Stimulated activated effector memory CD8-positive, alpha-beta T cell treated with anti-CD3 and anti-CD28 coated beads, Interleukin-12 subunit alpha, Interleukin-12 subunit beta, amount 100 ng/mL, for 72 hours (primary cell): Measurements from ENCODE around the gene GPLD1.
"Not testable (repeated sequence)": the region's sequence is repeated elsewhere in the genome, so short reads cannot be mapped to it uniquely, and the experiment has no call there.

Source experiments
- ATAC-seq: fragments of 150-1000 bp; cut with Tn5 transposase; 2 replicates; pipeline ENCODE4 v1.10.0; 2021
- DNase-seq, 2 donors: peaks; one replicate each; pipeline ENCODE4 v3.0.0; 2021 to 2022; ENCODE audit warnings: low spot score in 2 of 2
- H3K27ac Mint-ChIP-seq: one replicate; pipeline ENCODE4 v1.8.0; 2022; ENCODE audit warnings: mild to moderate bottlenecking, mixed read lengths
- H3K36me3 Mint-ChIP-seq: one replicate; pipeline ENCODE4 v1.8.0; 2022; ENCODE audit warnings: mild to moderate bottlenecking, mixed read lengths
- H3K4me1 Mint-ChIP-seq: one replicate; pipeline ENCODE4 v1.8.0; 2022; ENCODE audit warnings: mixed read lengths
- H3K4me3 Mint-ChIP-seq: one replicate; pipeline ENCODE4 v1.8.0; 2022; ENCODE audit warnings: mild to moderate bottlenecking, mixed read lengths
- H3K9me3 Mint-ChIP-seq: one replicate; pipeline ENCODE4 v1.8.0; 2022; ENCODE audit warnings: mixed read lengths

Gene GPLD1

DNA sequence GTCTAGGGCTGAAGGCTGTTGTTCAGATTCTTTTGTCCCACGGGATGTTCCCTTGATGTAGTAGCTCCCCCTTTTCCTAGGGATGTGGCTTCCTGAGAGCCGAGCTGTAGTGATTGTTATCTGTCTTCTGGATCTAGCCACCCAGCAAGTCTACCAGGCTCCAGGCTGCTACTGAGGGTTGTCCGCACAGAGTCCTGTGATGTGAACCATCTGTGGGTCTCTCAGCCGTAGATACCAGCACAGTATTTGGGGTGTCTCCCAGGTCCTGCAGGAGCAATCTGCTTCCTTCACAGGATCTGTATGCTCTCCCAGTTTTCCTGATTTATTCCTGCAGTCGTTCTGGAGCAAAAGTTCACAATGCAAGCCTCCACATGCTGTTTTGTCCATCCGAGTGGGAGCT, 22.6 kb upstream of the GPLD1 start:
- ATAC-seq, H3K27ac Mint-ChIP-seq, H3K4me3 Mint-ChIP-seq, H3K4me1 Mint-ChIP-seq, H3K9me3 Mint-ChIP-seq: not testable (repeated sequence)
- DNase-seq: peak in 1 of 2 donors; percentile 36
- peaks cover 51% of the 10 kb centered on the region for H3K36me3 Mint-ChIP-seq

GRCh38 chr6:24506814-24507520, 17.6 kb upstream of the GPLD1 start:
- ATAC-seq (no peak), DNase-seq (no peak)
- Mint-ChIP-seq H3K9me3 (no peaks in the 10 kb centered on the region), H3K4me3 (no peak overlapping the region), H3K27ac (no peak overlapping the region), H3K4me1 (no peaks in the 10 kb centered on the region), H3K36me3 (peaks cover 33% of the 10 kb centered on the region)

DNA sequence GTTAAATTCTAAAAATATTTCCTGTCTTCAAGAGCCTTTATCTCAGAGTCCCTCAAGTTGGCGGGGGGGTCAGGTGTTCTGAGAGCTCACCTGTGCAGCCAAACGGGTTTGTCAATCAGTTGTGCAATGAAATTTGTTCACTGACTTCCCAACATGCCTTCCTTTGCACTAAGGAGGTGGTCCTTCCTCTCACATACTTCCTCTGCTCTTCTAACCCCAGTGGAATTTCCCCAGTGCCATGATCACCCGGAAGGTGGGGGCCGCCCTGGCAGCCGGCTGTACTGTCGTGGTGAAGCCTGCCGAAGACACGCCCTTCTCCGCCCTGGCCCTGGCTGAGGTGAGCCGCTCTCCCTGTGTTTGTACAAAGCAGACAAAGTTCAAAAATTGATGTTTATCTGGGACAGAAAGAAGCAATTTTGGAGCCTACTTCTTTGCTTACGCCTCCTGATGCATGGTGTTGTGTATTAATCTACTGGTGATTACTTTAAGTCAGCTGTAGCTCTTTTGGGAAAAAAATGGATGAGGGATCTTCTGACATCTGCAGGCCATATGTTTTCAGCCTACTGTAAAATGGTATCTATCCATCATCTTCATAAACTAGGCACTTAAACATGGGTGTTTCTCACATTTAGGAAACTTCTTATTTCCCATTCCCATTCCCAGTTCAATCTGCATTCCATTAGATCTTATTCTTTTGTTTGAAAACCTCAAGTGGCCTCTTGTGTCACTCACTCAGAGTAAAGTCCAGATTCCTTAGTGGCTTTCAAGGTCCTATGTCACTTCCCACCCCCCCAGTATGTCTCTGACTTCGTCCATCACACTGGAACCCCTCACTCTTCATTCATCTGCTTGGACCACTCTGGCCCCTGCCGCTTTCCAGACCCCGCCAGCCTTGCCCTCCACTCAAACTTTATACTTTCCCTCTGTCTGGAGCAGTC, 15.5 kb upstream of the GPLD1 start:
- no peak for ATAC-seq
- Mint-ChIP-seq H3K4me3 (no peak overlapping the region), H3K36me3 (peaks cover 32% of the 10 kb centered on the region), H3K4me1 (no peaks in the 10 kb centered on the region), H3K27ac (peak overlapping the region; percentile 69), H3K9me3 (no peaks in the 10 kb centered on the region)
- DNase-seq: peak in 1 of 2 donors; percentile 25

GRCh38 chr6:24504287-24504648, 14.9 kb upstream of the GPLD1 start:
- H3K9me3 Mint-ChIP-seq: no peaks in the 10 kb centered on the region

GRCh38 chr6:24501914-24502313, 12.5 kb upstream of the GPLD1 start:
- H3K4me3 Mint-ChIP-seq: no peak overlapping the region
- no peak for DNase-seq
- H3K4me1 Mint-ChIP-seq: peaks cover 9% of the 10 kb centered on the region
- ATAC-seq: no peak
- H3K36me3 Mint-ChIP-seq: peaks cover 8% of the 10 kb centered on the region
- no peaks in the 10 kb centered on the region for H3K9me3 Mint-ChIP-seq
- H3K27ac Mint-ChIP-seq: no peak overlapping the region

More at GRCh38 chr6:24504287-24504648, 14.9 kb upstream of the GPLD1 start:
- DNase-seq: no peak
- ATAC-seq: no peak
- Mint-ChIP-seq H3K4me3 (no peak overlapping the region), H3K4me1 (no peaks in the 10 kb centered on the region), H3K36me3 (peaks cover 26% of the 10 kb centered on the region), H3K27ac (no peak overlapping the region)

- Mint-ChIP-seq H3K4me3 (no peak overlapping the region), H3K9me3 (peaks cover 3% of the 10 kb centered on the region), H3K4me1 (peaks cover 9% of the 10 kb centered on the region), H3K27ac (no peak overlapping the region), H3K36me3 (peaks cover 7% of the 10 kb centered on the region)
- ATAC-seq (peak; percentile 63), DNase-seq (no peak)
These were observed 12.0 kb upstream of the GPLD1 start for GRCh38 chr6:24501374-24501773.

- Mint-ChIP-seq H3K36me3 (peaks cover 7% of the 10 kb centered on the region), H3K4me3 (no peak overlapping the region), H3K4me1 (peaks cover 12% of the 10 kb centered on the region)
These were observed 11.3 kb upstream of the GPLD1 start for GRCh38 chr6:24500683-24501082.

DNA sequence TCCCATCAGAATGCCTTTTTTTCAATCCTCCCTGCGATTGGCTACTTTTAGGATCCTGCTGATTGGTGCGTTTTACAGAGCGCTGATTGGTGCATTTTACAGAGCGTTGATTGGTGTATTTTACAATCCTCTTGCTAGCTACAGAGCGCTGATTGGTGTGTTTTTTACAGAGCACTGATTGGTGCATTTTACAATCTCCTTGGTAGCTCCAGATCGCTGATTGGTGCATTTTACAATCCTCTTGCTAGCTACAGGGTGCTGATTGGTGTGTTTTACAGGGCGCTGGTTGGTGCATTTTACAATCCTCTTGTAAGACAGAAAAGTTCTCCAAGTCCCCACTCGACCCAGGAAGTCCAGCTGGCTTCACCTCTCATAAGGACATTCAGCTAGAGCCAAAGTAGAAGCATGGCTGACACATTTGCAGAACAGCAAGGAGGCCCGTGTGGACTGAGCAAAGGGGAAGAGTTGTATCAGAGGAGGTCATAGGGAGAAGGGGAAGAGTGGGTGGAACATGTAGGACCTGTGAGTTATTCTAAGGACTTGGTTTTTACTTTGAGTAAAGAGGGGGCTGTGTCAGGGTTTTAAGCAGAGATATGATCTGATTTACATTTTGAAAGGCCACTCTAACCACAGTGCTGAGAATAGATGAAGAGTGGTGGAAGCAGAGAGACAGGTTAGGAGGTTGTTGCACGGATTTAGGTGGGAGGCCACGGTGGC, 8.0 kb upstream of the GPLD1 start:
- H3K36me3 Mint-ChIP-seq: no peaks in the 10 kb centered on the region
- no peak overlapping the region for H3K27ac Mint-ChIP-seq
- H3K4me1 Mint-ChIP-seq: peaks cover 29% of the 10 kb centered on the region
- DNase-seq: no peak
- H3K9me3 Mint-ChIP-seq: peaks cover 3% of the 10 kb centered on the region
- no peak overlapping the region for H3K4me3 Mint-ChIP-seq
- ATAC-seq: no peak

More at GRCh38 chr6:24500683-24501082, 11.3 kb upstream of the GPLD1 start:
- DNase-seq (no peak), ATAC-seq (no peak)
- Mint-ChIP-seq H3K27ac (no peak overlapping the region), H3K9me3 (peaks cover 3% of the 10 kb centered on the region)

DNA sequence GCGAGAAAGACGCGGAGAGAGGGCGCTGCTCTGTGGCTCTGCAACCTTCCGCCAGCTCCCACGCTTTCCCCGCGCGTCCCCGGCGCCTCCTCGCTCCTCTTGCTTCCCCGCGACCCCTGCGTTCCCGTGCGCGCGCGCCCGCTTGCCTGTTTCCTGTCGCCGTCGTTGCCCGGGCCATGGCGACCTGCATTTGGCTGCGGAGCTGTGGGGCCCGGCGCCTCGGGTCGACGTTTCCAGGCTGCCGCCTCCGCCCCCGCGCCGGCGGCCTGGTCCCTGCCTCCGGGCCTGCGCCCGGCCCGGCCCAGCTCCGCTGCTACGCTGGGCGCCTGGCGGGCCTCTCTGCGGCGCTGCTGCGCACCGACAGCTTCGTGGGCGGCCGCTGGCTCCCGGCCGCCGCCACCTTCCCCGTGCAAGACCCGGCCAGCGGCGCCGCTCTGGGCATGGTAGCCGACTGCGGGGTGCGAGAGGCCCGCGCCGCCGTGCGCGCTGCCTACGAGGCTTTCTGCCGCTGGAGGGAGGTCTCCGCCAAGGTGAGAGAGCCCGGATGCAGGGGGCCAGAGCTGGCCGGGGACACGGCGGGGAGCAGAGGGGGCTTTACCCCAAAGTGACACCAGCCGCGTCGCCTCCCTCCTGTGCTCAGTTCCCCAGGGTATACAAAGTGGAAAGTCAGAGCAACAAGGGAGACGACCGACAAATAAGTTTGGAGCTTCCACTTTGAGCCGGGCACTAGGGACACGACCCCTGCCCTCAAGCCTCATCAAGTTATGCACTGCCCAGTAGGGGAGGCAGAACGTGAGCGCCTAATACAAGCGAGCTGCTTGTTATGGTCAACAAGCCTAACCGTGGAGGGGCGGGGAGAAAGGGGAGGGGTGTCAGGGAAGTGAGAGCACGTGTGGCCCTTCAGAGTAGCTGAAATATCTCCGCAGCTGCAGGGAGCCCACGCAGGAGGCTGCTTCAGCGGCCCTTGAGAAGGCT, 5.7 kb upstream of the GPLD1 start, which contains the start of gene ALDH5A1:
TSS of gene ALDH5A1 (plus strand) at position 149 of the 975 bp plus-strand sequence. CDS start at position 177, 28 bp downstream.
- peaks cover 3% of the 10 kb centered on the region for H3K9me3 Mint-ChIP-seq
- peak; percentile 57 to 89 for DNase-seq
- H3K4me1 Mint-ChIP-seq: peaks cover 29% of the 10 kb centered on the region
- H3K27ac Mint-ChIP-seq: peak within 1 kb of the TSS; percentile 24
- peak within 1 kb of the TSS; percentile 77 for H3K4me3 Mint-ChIP-seq
- H3K36me3 Mint-ChIP-seq: no peaks in the 10 kb centered on the region
- ATAC-seq: peak; percentile 87

GRCh38 chr6:24493945-24494820, 4.8 kb upstream of the GPLD1 start:
- DNase-seq: no peak

GRCh38 chr6:24492475-24492874, 3.1 kb upstream of the GPLD1 start:
- no peak for ATAC-seq
- Mint-ChIP-seq H3K4me1 (peaks cover 23% of the 10 kb centered on the region), H3K4me3 (no peak overlapping the region), H3K27ac (no peak overlapping the region), H3K36me3 (no peaks in the 10 kb centered on the region), H3K9me3 (peaks cover 3% of the 10 kb centered on the region)
- no peak for DNase-seq

More at GRCh38 chr6:24493945-24494820, 4.8 kb upstream of the GPLD1 start:
- Mint-ChIP-seq H3K9me3 (peaks cover 3% of the 10 kb centered on the region), H3K36me3 (no peaks in the 10 kb centered on the region), H3K4me3 (peak overlapping the region; percentile 77), H3K27ac (no peak overlapping the region), H3K4me1 (peaks cover 29% of the 10 kb centered on the region)
- peak; percentile 1 for ATAC-seq

GRCh38 chr6:24490948-24491347, 1.6 kb upstream of the GPLD1 start:
- Mint-ChIP-seq H3K36me3 (no peaks in the 10 kb centered on the region), H3K4me1 (peaks cover 19% of the 10 kb centered on the region), H3K27ac (no peak overlapping the region), H3K4me3 (no peak overlapping the region), H3K9me3 (no peaks in the 10 kb centered on the region)
- ATAC-seq (no peak), DNase-seq (no peak)

- Mint-ChIP-seq H3K4me3 (no peak overlapping the region), H3K9me3 (no peaks in the 10 kb centered on the region), H3K4me1 (peaks cover 13% of the 10 kb centered on the region), H3K36me3 (no peaks in the 10 kb centered on the region), H3K27ac (no peak overlapping the region)
- ATAC-seq: no peak
- no peak for DNase-seq
These were observed 503 bp upstream of the GPLD1 start for GRCh38 chr6:24489881-24490280.
